Ovary (tissue), 9 donors: Measurements from ENCODE around the gene FAM107B. TPM values are rescaled to one million over a fixed set of nuclear protein-coding genes. Genes with fewer than 3 reads are reported as not detected.

Experiments used
- DNase-seq, 5 donors: peaks; one replicate each; pipeline ENCODE4 v3.0.0-alpha.2; 2019 to 2020
- H3K27ac ChIP-seq, 2 donors: fragments of 200-600 bp; one replicate each; pipeline versions ENCODE4 v1.5.1 to v1.8.0; 2019 to 2022
- H3K27me3 ChIP-seq: fragments of 200-600 bp; one replicate; pipeline ENCODE4 v1.8.0; 2022
- H3K36me3 ChIP-seq: fragments of 200-600 bp; sonication (generic); one replicate; pipeline ENCODE4 v1.5.1; 2019
- H3K4me1 ChIP-seq: one replicate; pipeline ENCODE4 v1.8.1; 2013; ENCODE audit warnings: mild to moderate bottlenecking, moderate library complexity; ENCODE audit not compliant: insufficient read depth
- H3K4me3 ChIP-seq: fragments of 200-600 bp; sonication (generic); one replicate; pipeline ENCODE4 v1.5.1; 2017
- H3K9me3 ChIP-seq, 2 donors: fragments of 200-600 bp in 1 of 2; sonication (generic) in 1 of 2; one replicate each; pipeline versions ENCODE4 v1.5.1 to v1.8.1; 2013 to 2019; ENCODE audit warnings: mild to moderate bottlenecking in 1 of 2, moderate library complexity in 1 of 2
- CTCF ChIP-seq, 3 donors: fragments of 450-650 bp in 2 of 3; fragments of 200-600 bp in 1 of 3; IDR thresholded peaks; one replicate each; pipeline versions ENCODE4 v1.5.1 to v1.8.0; 2016 to 2022; ENCODE audit warnings: antibody characterized with exemption in 3 of 3, mild to moderate bottlenecking in 1 of 3
- EP300 ChIP-seq: sonication (generic); formaldehyde crosslinking; IDR thresholded peaks from one replicate; pipeline ENCODE4 v1.6.1; 2017; ENCODE audit warnings: antibody characterized with exemption
- POLR2A ChIP-seq: fragments of 450-650 bp; IDR thresholded peaks from one replicate; pipeline ENCODE4 v1.6.1; 2017; ENCODE audit warnings: antibody characterized with exemption, mild to moderate bottlenecking, moderate library complexity
- WGBS, 3 donors: extraction: QIAGEN DNeasy Blood & Tissue Kit in 1 of 3; methylation state at CpG; one replicate each; pipeline versions ENCODE4 v1.1.5 to v1.1.7; 2013 to 2017; 5-methylcytosine and 5-hydroxymethylcytosine counted together
- intact Hi-C, 4 donors: fragments of 100-400 bp; cut with DNase I; formaldehyde crosslinking; loops; one replicate each; pipeline versions ENCODE4 v1.11.0 to v1.15.1; 2022 to 2023
- polyA plus RNA-seq, 2 donors: library from polyadenylated mRNA; stranded (reverse); fragments of 200-250 nt in 1 of 2; fragments of 350-450 nt in 1 of 2; fragmentation: Illumina TruSeq in 1 of 2; extraction: RNeasy Lipid Tissue Mini Kit (QIAGEN cat#74804) in 1 of 2; gene quantifications; one replicate each; pipeline ENCODE4 v1.2.3, GENCODE V29; 2013 to 2014
- total RNA-seq, 7 donors: library from RNA; depleted of rRNA in 2 of 7; stranded (reverse); fragments of >200 nt in 2 of 7; fragmentation: NEBNext Ultra II Directional in 3 of 7; extraction: Animal tissue kit (Norgen Biotek cat#: 25700) in 3 of 7; gene quantifications; one replicate each; pipeline versions ENCODE4 v1.1.0 to v1.2.4, GENCODE V29; 2016 to 2023
- donor health status: DM: no; HTN: no; CAD: no; lungs with moderate emphysema.
- donor health status: DM: no; HTN: no; CAD: no.
- donor health status: Bipolar disorder and iron deficiency.
- donor health status: DM: yes; HTN: yes; CAD: no.
- donor health status: DM: no; HTN: no; CAD: no.
- donor health status: DM: yes; HTN: yes; CAD: no.

The FAM107B gene
- total and polyA plus RNA-seq, 9 donors = 6.0 to 26.6 (median 15.0) TPM

GRCh38 chr10:14563359-14563940, 211.2 kb downstream of the FAM107B start:
- Histone ChIP-seq H3K4me3 (no peak overlapping the region), H3K27ac (no peak overlapping the region), H3K36me3 (no peaks in the 10 kb centered on the region), H3K9me3 (no peaks in the 10 kb centered on the region), H3K27me3 (no peaks in the 10 kb centered on the region), H3K4me1 (no peaks in the 10 kb centered on the region)
- intact Hi-C loops = no loop called here
- TF ChIP-seq CTCF (IDR thresholded peaks at IDR 0.05) (no peak), POLR2A (no peak), EP300 (no peak)
- 56 to 71% (median 61%) methylated on average over 4 of the region's 4 CpGs for WGBS, 3 donors
- no peak for DNase-seq

- Histone ChIP-seq H3K27me3 (no peaks in the 10 kb centered on the region), H3K4me1 (no peaks in the 10 kb centered on the region), H3K4me3 (no peak overlapping the region), H3K27ac (no peak overlapping the region), H3K9me3 (no peaks in the 10 kb centered on the region), H3K36me3 (no peaks in the 10 kb centered on the region)
- WGBS, 3 donors = 89 to 90% (median 90%) methylated on average over 3 of the region's 3 CpGs
- DNase-seq = no peak
- intact Hi-C loops = no loop called here
- TF ChIP-seq CTCF (IDR thresholded peaks at IDR 0.05) (no peak), POLR2A (no peak), EP300 (no peak)
Observed at GRCh38 chr10:14563076-14563336, 211.7 kb downstream of the FAM107B start.

GRCh38 chr10:14562218-14563075, 212.2 kb downstream of the FAM107B start:
- H3K4me1 ChIP-seq = no peaks in the 10 kb centered on the region
- H3K27ac ChIP-seq = no peak overlapping the region
- H3K4me3 ChIP-seq = no peak overlapping the region
- no peaks in the 10 kb centered on the region for H3K27me3 ChIP-seq
- DNase-seq = no peak
- intact Hi-C loops = no loop called here
- H3K9me3 ChIP-seq = no peaks in the 10 kb centered on the region
- WGBS, 3 donors = 74 to 82% (median 78%) methylated on average over 4 of the region's 4 CpGs
- TF ChIP-seq EP300 (no peak), POLR2A (no peak), CTCF (IDR thresholded peaks at IDR 0.05) (no peak)
- no peaks in the 10 kb centered on the region for H3K36me3 ChIP-seq

- no peaks in the 10 kb centered on the region for H3K9me3 ChIP-seq
- 91 to 94% (median 92%) methylated on average over 15 of the region's 15 CpGs for WGBS, 3 donors
- DNase-seq = no peak
- no peak for TF ChIP-seq CTCF (IDR thresholded peaks at IDR 0.05)
- no peak for TF ChIP-seq POLR2A
- TF ChIP-seq EP300 = no peak
- H3K27me3 ChIP-seq = no peaks in the 10 kb centered on the region
- no peaks in the 10 kb centered on the region for H3K4me1 ChIP-seq
- H3K36me3 ChIP-seq = no peaks in the 10 kb centered on the region
- no peak overlapping the region for H3K4me3 ChIP-seq
- H3K27ac ChIP-seq = no peak overlapping the region
- intact Hi-C loops = no loop called here
Observed at GRCh38 chr10:14560791-14561765, 213.6 kb downstream of the FAM107B start.
